Measurements from ENCODE around the gene MT3.

Gene MT3

GRCh38 chr16:56631197-56631596 lies 41.9 kb downstream of the MT3 start:
- no peak for DNase-seq

- no peak for DNase-seq
These were observed 42.5 kb downstream of the MT3 start for GRCh38 chr16:56631832-56632155.

GRCh38 chr16:56632156-56632847 lies 43.0 kb downstream of the MT3 start, which contains the start of gene MT1M:
Gene MT1M, plus strand, starts transcription at chr16:56632659. Its CDS starts 73 bp downstream, at chr16:56632732.
- no peak for DNase-seq

GRCh38 chr16:56632848-56633365 lies 43.6 kb downstream of the MT3 start:
- DNase-seq = no peak

- DNase-seq = no peak
These were observed 44.2 kb downstream of the MT3 start for GRCh38 chr16:56633535-56633934.

GRCh38 chr16:56634715-56635440 lies 45.5 kb downstream of the MT3 start:
- DNase-seq = no peak

- DNase-seq = no peak
These were observed 46.2 kb downstream of the MT3 start for GRCh38 chr16:56635441-56635967.

- no peak for DNase-seq
These were observed 47.5 kb downstream of the MT3 start for GRCh38 chr16:56636616-56637413.

GRCh38 chr16:56637814-56638750 lies 48.8 kb downstream of the MT3 start, which contains the start of gene MT1A:
Gene MT1A, plus strand, starts transcription at chr16:56638666. Its CDS starts 73 bp downstream, at chr16:56638739.
- DNase-seq = no peak

- DNase-seq = no peak
These were observed 49.7 kb downstream of the MT3 start for GRCh38 chr16:56639045-56639444.

- no peak for DNase-seq
These were observed 50.7 kb downstream of the MT3 start for GRCh38 chr16:56640076-56640475.
